ENCODE measurements around the gene TENM3. TPM values are rescaled to one million over a fixed set of nuclear protein-coding genes. Genes with fewer than 3 reads are reported as not detected.

TENM3 gene
- total RNA-seq, 1 donor from 2014 or later: 17.8 TPM

DNA sequence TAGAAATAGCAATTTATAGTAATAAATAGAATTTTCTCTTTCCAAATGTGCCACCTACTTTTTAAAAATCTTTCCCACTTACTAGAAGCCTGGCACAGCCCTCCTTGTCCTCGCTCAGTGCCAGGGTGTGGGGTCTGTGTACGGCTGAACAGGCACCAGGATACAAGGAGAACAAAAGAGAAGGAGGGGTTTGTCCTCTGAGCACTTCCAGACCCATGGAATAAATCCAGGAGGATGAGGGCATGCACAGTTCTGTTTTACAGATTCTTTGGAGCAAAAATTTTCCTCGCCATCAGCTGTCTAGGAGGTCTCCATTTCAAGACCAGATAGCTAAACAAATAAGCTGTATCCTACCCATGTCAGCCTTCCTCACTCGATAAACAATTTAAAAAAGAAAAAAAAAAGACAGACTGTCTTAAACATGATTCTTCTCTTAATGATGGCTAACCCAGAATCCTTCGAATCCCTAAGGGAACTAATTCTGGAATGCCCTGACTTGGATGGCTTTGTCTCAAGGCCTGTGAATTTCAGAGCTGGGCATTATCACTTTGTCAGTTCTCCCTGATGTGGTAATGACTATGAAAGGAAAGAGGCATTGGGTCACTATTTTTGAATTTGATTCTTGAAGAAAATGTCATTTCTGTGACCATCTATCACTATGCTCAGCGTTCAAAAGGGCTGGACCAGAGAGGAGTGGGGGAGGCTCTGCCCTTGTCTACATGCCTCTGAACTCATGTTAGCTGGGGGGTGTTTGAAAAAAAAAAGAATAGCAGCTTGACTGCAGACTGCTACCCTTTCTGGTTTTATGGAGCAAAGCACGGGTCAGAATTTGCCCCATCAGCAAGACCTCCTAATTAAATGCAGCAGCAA lies 523.0 kb downstream of the TENM3 start:
- DNase-seq (ENCODE audit: low read depth, low spot score): no peak

DNA sequence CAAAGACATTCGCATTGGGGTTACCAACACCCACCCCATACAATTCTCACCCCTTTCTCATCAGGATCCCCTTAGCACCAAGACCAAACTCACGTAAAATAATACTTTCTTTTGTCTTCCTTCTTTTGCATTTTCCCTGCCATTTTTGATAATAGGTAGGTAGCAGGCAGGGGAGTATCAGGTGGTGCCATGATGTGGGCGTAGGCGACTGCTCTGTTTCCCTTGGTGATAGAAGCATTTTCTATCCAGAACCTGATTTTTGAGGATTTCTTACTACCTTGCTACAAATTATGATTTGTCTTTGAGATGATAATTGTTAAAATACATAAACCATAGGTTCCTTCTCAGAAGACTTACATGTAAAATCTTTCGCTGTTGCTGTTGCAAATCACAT lies 523.7 kb downstream of the TENM3 start:
- no peak for DNase-seq (ENCODE audit: low read depth, low spot score)

DNA sequence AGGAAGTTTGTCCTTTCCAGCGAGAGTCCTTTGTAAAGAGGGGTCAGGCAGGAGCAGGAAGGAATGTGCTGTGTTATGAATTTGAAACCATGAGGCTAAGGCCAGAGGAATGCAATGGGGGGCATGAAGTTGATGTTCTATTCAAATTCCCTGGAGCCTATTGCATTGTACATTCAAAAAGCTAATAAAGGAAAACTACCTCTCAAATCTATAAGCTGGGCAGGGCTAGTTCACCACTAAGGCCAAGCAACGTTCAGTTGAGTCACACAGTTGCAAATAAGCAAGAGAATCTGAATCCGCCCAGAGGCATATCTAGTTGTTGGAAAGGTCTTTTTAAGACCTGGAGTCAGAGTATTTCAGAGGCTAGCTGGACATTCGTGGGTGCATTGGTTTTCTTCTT lies 525.6 kb downstream of the TENM3 start:
- DNase-seq (ENCODE audit: low read depth, low spot score): no peak

DNA sequence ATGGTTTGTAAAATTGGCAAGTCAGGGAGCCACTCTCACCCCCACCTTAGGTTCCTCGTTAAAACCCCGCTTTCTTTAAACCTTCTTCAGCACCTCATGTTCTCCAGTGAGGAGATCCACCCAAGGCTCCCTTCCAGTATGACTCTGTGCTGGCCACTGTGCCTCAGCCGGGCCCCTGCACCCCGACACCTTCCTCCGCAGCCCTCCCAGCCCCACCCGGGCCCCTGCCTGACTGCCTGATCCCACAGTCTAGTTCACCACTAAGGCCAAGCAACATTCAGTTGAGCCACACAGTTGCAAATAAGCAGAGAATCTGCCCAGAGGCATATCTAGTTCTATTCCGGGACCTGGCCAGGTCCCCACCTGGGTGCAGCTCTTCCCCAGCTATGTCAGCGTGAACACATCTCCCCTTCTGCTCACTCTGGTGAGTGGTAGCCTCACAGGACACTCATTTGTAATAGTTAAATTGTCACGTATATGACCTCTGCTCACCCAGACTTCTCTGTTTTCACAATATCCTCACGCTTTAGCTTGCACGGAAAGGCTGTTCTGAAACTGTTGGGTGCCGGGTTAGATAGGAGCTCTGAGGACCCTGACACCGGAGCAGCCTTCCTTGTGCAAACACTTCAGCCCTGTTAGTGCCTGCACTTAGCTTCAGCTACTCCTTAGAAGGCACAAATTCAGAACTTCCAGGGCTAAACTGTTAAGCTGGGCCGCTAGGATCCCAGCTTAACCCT lies 527.2 kb downstream of the TENM3 start:
- no peak for DNase-seq (ENCODE audit: low read depth, low spot score)

DNA sequence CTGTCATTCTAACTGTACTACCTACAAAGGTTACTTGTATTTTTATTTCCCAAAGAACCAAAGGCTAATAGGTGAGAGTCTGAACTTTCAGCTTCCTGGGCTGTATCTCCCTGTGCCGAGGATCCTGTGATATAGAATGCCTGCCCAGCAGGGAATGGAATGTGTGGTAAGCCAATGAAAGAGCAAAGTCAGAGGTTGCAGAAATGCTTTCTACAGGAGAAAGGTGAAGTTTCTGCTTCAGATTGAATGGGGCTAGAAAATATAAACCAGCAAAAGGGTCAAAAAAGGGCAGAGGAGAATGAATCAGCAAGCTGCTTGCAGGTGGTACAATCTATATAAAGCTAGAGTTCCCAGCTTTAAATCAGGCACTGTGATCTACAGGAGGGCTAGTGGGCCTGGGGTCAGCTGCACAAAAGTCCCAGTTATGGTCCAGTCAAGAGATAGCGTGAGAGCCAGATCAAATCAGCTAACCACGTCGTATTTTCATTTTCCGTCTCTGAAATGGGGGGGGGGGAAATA lies 527.9 kb downstream of the TENM3 start:
- no peak for DNase-seq (ENCODE audit: low read depth, low spot score)

DNA sequence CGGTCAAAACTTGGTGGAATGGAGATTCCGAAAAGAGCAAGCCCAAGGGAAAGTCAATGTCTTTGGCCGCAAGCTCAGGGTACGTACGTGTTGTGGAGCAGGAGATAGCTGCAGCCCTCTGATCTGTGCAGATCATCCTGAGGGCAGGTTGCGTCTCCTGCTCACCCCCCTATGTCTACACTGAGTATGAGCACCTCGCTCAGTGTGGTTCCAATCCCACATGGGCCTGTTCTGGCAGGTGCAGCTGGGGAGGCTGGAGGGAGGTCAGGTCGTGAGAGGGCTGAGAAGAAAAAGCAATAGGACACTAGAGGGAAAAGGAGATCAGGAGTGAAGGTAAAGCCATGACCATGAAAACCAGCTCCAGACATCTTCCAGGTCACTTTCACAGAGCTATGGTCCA lies 531.9 kb downstream of the TENM3 start:
- DNase-seq (ENCODE audit: low read depth, low spot score): no peak

DNA sequence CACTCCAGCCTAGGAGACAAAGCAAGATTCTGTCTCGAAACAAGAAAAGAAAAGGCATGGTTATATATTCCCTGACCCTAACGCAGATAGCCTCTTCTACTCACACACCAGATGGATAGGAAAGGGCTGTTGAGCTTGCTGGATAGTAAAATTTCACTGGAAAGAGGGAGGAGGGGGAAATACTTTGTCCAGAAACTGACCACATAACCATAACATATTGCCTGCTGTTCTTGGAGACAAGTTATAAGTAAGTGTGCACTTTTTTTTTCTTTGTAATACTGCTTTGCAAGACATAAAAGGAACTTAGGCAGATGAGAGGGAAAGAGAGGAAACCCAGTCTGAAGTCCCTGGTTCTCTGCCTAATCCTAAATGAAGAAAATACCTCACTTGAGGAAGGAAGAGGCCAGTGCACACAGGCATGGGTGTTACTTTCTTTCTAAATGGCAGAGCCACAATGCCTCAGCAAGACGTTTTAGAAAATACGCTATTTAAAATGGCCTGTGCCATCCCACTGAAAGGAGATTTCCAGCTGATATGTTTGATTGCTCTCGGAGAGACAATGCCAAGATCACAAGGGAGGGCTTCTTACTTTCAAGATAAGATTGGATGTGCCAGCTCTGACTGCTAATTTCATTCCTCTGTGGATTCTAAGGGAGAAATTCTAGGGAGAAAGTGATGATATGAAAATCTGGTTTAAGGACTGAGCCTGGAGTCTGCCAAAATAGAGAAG lies 533.3 kb downstream of the TENM3 start:
- DNase-seq (ENCODE audit: low read depth, low spot score): no peak

DNA sequence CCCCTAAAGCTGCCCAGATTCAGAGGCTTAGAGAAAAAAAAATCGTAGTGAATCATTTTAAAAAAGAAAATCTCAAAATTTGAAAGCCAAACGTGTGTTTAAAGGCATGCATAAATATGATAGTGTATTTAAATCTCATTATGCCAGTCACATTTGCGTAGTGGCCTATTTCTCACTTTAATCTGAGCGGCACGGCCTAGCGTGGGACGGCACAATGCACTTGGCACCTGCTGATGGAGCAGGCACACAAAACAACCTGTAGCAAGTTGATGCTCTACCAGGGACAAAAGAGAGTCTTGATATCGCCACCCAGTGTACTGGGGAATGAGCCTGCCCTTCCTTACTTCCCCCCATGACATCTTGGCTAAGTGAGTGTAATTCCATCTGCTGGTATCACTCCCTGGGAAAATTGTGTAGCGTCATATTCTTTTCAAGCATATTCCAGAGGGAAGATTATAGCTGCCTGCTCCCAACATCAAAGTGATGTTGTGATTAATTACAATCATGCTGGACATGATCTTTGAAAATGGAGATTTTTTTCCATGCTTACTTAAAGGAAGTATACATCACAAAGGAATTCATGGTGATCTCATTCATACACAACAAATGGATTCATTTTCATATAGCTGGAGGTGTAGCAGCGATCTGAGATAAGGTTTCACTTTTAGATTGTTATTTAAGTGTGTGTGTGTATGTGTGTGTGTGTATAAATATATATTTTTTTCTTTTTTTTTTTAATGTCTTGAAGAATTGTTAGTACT lies 535.2 kb downstream of the TENM3 start:
- no peak for DNase-seq (ENCODE audit: low read depth, low spot score)

DNA sequence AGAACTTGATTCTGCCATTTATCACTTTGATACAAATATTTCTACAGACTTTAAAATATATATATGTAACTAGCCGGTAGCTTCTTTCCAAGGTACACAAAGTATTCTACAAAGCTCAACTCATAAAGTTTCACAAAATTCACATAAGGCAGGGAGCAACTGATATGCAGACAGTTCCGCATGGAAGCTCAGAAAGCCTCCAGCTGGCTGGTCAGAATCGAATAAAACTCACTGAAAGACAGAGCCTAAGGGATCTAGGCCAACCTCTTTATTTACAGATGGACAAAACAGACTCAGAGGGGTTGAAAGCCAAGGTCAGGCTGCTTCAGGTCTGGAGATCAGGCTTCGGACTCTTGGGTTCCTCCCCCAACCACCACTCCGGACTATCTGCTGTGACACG lies 543.8 kb downstream of the TENM3 start:
- no peak for DNase-seq (ENCODE audit: low read depth, low spot score)

DNA sequence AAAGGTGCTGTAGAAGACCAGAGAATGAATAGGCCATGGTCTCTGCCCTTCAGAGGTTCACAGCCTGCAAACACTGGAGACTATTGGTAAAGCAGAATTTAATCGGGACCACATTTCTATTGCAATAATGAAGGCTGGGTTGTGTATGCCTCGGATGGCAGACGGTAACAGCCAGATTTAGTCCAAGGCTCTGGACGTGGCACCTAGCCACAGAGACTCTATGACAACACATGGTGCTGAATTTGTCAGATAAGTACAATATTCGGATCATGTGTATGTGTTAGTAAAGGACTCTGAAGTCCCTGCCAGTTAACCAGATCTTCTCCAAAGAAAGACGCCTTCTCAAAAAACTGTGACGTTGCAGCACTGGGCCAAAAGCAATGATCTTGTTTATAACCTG lies 545.0 kb downstream of the TENM3 start:
- DNase-seq (ENCODE audit: low read depth, low spot score): no peak

DNA sequence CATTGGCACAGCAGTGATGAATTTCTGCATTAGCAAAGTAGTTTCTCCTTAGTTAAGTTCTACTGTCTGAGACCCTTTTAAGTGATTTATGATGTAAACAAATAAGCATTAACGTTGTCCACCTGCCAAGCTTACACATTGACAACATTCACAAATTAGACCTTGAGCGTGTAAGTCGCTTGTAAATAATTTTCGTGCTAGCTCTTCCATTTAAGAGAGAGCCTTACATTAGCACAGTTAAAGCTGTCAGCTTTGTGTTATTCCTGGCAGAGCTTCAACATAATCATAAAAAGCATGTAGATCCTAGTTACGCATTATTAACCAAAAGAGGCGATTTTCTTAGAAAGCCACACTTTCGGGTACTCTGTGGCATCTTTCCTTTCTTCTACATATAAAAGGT lies 546.3 kb downstream of the TENM3 start:
- DNase-seq (ENCODE audit: low read depth, low spot score): no peak

DNA sequence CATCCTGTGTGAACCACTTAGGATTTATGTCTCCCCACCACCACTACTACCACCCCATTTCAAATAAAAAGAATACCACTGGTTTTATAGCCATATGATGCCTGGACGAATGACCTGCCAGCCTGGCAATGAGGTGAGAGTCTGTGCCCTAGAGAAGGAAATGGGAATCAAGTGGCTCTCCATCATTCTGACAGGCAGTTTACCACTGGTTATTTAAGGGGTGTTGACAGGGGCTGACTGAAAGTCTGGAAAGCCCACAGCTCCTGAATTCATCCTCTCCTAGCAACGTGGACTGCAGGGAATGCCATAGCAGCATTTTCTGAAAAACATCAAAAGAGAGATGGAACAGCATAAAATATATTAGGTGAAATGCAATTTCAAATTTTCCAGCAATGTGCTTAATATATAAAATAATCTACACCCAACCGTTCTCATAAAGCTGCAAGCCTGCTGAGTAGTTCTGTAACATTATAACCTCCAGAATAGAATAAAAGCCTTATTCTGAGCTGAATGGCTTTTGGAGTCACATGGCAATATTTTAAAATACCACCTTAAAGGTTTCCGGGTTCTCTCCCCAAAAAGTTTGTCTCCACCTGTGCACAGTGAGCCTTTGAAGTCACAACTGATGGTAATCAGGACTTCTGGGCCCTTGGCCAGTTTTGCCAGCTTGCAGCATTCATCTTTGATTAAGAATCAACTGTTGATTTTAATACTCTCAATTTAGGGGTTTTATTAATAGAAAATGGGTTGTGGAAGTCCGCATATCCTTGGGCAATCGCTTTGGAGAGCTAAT lies 552.4 kb downstream of the TENM3 start:
- no peak for DNase-seq (ENCODE audit: low read depth, low spot score)

DNA sequence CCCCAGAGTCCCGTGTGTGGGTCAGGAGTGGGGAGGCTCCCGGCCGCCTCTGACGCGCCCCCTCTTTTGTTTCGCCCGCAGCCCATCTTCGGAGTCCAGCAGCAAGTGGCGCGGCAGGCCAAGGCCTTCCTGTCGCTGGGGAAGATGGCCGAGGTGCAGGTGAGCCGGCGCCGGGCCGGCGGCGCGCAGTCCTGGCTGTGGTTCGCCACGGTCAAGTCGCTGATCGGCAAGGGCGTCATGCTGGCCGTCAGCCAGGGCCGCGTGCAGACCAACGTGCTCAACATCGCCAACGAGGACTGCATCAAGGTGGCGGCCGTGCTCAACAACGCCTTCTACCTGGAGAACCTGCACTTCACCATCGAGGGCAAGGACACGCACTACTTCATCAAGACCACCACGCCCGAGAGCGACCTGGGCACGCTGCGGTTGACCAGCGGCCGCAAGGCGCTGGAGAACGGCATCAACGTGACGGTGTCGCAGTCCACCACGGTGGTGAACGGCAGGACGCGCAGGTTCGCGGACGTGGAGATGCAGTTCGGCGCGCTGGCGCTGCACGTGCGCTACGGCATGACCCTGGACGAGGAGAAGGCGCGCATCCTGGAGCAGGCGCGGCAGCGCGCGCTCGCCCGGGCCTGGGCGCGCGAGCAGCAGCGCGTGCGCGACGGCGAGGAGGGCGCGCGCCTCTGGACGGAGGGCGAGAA lies 556.5 kb downstream of the TENM3 start:
- DNase-seq (ENCODE audit: low read depth, low spot score): no peak

DNA sequence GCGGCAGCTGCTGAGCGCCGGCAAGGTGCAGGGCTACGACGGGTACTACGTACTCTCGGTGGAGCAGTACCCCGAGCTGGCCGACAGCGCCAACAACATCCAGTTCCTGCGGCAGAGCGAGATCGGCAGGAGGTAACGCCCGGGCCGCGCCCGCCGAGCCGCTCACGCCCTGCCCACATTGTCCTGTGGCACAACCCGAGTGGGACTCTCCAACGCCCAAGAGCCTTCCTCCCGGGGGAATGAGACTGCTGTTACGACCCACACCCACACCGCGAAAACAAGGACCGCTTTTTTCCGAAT lies 557.0 kb downstream of the TENM3 start:
- no peak for DNase-seq (ENCODE audit: low read depth, low spot score)

DNA sequence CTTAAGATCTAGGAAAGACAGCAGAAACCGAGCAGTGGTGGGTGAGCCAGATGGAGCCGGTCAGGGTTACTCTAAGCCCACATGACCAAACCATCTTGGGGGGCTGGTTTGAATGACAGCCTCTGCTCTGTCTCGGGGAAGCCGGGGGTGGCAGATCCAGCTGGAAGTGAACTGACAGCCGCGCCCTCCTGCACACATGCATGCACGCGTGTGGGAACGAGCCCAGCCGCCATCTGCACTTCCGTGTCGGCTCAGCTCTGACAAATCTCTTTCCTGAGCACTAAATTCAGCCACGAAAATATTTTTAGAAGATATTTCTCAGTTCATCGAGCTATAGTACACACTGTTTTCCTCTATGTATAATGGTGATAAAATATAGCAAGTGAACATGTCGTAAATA lies 558.4 kb downstream of the TENM3 start:
- no peak for DNase-seq (ENCODE audit: low read depth, low spot score)

DNA sequence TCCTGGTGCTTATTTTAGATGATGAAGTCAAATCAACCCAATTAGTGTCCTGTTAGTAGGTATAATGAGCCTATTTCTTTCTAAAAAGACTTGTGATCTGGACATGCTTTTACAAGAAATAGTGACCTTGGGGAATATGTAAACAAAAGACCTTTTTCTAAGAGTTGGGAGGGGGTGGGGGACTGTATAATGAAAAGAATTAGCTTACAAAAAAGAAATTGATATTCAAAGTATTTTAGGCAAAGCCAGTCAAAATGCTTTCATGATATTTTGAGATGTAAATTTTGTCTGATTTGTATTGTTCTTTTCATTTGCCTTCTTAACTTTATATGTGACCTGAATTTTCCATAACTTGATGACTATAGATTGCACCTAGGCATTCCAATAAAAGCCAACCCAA lies 559.4 kb downstream of the TENM3 start:
- DNase-seq (ENCODE audit: low read depth, low spot score): no peak

DNA sequence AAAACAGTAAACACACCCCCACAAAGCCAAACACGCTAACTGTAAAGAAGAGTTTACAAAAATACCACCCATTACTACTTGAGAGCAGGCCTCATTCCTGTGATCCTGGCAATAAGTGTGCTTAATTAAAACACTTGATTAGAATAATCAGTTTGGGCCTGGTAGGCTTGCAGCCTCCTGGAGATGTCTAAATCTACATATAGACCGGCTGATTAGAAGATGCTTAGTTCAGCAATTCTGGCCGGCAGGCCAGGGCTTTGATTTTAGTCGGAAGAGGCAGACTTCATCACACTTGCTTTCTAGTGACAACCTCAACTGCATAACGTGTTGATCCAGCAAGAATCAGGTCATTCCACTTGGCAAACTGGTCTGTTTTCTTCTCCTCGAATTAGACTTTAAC lies 560.0 kb downstream of the TENM3 start:
- no peak for DNase-seq (ENCODE audit: low read depth, low spot score)

DNA sequence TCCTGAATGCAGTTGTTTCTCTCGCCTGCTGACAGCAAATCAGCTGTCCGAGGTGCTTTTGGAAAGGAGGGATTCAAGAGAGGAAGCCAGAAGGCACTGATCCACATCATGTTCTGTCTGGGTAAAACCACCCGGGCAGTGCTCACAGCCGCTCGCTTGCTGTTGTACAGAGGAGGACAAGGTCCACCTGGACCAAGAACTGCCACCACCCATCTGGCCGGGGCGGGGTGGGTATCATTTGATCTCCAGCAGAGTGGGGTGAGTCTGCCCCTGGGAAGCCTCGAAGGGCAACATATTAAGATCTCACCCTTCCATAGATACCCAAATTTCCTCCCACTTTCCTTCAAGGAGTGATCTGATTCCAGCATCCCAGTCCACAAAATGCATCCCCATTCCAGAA lies 560.9 kb downstream of the TENM3 start:
- no peak for DNase-seq (ENCODE audit: low read depth, low spot score)

DNA sequence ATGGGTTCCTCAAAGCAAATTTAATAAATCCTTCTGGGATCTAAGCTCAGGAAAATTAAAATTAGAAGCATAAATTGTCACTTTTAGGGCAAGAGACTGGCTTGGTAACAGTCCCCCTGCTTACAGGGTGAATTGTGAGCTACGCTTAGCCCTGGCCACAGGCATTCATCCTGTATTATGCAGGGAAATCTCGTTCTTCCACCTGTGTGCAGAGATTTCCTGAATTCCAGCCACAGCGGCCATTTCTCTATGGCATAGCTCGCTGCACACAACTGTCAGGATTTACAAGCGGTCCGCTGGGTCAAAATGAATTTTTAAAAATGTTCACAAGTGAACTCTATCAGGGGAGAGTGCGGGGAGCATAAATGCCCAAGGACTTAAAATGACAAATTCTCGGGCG lies 562.1 kb downstream of the TENM3 start:
- no peak for DNase-seq (ENCODE audit: low read depth, low spot score)

DNA sequence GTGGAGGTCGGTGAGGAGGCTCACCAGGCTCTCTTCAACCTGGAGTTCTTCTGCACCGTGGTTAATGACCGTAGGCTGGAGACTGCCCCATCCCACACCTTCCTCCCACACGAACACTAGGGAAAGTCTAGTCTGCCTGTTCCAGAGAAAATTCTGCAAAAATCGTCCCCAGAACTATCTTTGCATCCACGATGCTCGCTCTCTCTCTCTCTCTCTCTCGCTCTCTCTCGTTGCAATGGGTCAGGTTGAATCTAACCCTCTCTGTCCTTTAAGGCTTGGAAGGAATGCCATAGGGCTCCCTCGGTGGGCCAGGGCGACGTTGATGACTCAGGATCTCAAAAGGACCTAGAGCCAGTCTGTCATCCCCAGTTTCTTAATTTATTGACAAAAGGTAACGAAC lies 562.5 kb downstream of the TENM3 start:
- no peak for DNase-seq (ENCODE audit: low read depth, low spot score)

Measured in pulmonary artery endothelial cell (primary cell).